GM18873 (cell line): Measurements from ENCODE around the gene HHATL.

Experiments used
- ATAC-seq: cut with Tn5 transposase; IDR thresholded peaks from one replicate; pipeline ENCODE4 v1.9.1; 2021; ENCODE audit warnings: mild to moderate bottlenecking, moderate library complexity, moderate number of reproducible peaks; ENCODE audit not compliant: unreplicated experiment, low FRiP score

Gene HHATL, protein sequence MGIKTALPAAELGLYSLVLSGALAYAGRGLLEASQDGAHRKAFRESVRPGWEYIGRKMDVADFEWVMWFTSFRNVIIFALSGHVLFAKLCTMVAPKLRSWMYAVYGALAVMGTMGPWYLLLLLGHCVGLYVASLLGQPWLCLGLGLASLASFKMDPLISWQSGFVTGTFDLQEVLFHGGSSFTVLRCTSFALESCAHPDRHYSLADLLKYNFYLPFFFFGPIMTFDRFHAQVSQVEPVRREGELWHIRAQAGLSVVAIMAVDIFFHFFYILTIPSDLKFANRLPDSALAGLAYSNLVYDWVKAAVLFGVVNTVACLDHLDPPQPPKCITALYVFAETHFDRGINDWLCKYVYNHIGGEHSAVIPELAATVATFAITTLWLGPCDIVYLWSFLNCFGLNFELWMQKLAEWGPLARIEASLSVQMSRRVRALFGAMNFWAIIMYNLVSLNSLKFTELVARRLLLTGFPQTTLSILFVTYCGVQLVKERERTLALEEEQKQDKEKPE

DNA sequence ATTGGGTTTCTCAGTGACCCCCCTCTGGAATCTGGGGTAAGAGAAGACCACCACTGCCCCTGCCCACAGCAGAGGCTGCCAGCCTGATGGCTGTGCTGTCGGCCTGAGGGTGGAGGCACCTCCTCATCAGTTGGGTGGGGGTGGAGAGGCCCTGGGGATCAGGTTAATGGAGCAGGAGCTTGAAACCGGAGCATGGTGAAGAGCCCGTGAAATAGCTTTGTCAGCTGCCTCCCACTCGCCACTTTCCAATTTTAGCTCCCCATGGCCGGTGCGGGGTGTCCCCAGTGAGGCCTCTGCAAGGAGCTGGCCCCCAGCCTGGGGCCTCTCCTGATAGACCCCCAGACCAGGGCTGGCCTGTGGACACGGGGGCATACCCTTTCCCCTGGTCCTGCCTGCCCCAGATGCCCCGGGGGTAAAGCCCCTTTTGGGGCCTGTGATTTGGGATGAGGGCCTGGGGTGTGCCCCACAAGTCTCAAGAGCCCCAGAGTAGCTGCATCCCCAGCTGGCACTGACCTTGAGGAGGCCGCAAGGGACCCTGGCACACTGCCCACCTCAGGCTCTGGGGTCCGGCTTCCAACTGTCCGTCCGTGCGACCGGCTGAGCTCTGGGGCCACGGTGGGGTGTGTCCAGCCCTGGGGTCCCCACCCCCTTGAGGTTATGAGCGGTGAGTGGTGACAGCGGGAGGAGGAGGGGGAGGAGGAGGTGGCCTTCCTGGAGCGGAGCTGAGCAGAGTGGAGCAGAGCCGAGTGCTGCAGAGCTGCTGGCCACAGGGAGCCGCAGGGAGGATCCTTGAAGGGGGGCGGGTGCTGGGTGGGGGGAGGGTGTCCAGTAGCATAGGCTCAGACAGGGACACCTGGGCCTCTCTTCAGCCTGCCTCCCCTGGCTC, at the start of gene HHATL:
HHATL (minus strand) TSS at position 733 of the 886 bp plus-strand sequence. CDS start 1,972 bp downstream, outside the sequence.
- ATAC-seq: no peak

DNA sequence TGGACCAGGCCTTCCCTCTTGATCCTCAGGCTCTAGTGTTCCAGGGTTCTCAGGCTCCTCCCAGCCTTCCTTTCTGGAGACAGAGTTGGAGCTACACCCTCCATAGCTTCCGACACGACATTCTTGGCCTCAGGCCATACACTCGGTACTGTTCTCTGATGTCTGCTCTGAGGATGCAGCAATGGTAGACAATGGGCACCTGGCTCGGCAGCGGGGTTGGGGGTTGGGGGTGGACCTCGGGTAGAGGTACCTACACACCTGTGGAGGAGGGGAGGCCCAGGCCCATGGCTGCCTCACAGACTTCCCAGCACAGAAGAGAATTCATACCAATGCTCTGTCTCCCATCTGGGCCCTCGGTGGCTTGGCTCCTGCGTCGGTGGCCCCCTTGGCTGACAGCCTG, 49.0 kb upstream of the HHATL start:
- ATAC-seq: no peak

DNA sequence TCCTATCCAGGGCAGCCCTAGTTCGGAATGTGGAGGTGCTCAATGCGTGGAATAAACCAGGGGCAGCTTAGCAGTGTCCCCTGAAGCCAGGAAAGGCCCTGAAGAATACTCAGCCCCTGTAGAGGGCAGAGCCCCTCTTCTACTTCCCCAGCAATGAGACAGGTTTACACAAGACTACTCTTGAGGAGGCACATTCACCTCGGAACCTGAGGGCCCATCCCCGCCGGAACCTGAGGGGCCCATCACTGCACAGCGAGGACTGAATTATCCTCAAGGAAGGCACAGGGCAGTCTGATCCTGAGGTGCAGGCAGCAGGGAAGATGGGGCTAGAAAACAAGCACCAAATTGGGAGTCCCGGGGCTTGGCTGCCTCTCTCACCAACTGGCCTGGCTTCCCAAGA, 48.2 kb upstream of the HHATL start:
- no peak for ATAC-seq

DNA sequence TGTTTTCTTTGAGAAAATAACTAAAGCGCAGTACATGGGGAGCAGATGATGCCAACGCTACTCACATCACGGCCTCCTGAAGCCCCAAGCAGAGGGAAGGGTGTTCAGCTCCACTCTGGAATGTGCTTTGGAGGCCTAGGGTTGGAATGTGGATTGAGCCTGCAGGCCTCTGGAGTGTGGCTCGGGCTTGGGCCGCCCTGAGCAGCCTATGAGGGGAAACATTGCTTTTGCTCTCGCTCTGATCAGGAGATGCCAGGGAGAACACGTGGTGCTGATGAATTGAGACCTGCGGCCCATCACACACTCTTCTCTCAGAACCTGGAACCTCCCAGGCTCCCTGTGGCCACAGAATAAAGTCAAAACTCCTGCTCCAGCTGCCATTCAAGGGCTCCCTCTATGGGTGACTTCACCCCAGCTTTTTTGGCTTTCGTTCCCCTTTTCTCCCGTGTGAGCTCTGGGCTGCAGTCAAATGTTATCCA, 47.2 kb upstream of the HHATL start:
- no peak for ATAC-seq

DNA sequence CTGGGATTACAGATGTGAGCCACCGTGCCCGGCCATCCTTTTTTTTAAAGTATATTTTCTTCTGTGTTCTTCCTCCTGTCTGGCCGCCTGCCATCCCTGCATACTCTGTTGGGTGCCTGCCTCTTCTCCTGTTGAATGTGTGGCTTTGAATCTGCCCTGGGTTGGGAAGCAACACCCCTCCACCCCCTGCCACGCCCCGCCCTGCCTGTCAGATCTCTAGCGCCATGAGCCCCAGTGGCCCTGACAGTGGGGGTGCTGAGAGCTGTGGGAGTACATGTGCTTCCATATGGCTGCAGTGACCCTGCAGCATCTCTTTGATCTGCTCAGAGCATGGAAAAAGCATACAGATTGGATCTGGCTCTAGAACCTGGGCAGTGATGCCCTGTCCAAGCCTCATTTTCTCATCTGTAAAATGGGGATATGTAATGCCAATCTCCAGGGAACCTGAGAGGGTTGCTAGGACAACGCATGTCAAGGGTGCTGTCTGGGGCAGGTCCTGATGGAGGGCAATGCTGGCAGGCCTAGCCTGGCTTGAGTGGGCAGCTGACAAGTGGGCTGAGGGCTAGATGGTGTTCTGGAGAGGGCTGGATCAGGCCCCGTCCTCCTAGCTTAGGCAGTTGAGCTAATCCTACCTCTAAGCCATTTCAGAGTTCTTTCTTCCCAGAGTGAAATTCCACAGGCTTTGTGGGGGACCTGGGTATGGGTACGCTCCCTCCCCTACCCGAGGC, 46.6 kb upstream of the HHATL start:
- ATAC-seq: no peak

DNA sequence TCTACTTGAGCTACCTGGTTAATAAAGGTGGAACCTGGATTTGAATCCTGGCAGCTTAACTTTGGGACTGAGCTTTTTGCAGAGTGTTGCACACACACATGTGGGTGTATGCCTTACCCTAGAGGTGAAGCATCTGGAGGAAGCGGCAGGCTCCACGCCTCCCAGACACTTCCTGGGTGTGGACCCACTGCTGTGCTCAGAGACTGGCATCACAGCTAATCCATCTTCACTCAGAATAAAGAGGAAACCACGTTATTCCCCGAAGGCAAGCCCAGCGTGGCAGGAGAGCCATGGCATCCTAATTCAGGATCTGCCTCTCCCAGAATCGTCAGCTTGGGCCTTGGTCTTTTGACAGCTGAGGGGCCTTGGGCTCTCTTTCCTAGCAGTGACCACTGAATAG, 45.0 kb upstream of the HHATL start:
- ATAC-seq: no peak

DNA sequence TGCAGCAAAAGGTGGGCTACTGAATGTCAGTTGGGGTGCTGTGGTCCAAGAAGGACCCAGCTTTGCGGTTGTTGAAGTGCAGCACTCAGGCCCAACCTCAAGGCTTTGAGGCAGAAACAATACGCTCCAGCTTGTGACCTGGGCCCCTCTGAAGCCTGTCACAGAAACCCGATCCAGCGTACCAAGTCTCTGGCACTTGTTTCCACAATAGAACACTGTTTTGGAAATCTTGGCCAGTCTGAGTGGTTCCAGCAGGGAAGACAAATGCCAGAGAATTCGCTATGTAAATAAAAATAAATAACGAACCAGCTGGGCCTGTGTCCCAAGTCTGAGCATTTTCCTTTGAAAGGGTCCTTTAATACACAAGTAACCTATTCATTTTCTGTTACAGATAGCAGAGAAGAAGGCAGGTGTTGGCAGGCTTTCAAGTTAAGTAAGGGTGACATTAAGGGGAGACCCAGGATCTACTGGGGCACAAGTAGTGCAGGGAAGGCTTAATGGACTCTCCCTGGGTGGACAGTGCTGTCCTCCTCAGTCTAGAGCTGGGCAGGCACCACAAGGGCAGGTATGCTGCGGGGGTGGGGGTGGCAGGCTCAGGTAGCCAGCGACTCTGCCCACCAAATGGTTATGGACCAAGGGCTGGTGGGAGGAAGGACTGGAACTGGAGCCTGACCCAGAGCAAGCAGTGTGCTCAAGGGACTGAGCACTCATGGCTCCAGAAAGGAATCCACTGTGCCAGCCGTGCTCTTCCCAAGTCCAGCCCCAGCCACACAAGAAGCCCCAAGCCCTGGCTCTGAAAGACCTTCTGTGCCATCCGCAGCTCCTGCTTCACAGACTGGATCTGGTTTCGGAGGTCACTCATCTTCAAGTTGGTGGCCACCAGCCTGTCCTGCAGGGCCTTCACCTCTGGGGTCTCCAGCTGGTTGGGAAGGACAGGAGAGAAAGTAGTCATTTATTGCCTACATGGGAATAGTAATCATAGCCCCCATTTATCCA, 44.2 kb upstream of the HHATL start:
- no peak for ATAC-seq

DNA sequence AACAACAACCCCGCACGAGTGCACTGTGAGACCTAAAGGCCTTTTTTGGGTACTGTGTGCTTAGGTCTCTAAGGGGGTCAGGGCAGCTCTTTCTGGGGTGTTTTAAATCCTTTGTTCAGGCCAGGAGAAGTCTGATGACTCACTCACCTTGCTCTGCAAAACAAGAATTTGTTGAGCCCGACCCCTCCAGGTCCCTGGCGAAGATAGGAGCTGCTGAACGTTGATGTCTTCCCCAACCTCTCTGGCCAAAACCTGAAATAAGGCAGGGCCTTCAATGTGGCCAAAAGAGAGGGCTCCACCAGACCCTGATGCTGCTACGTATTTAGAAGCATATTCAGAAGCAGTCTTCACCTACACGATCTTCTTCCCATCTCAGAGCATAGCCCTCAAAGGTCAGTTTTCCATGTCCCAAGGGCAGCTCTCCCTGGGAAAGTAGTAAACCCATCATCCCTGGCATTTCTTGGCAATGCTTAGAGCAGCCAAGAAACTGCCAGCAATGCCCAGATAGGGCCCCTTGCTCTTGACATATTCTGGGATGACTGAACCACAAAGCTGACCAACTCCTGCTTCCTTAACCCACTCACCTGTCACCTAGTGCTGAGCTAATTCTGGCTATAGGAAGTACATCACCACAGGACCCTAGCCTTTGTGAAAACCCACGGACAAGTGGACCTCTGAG, 43.3 kb upstream of the HHATL start:
- ATAC-seq: no peak

DNA sequence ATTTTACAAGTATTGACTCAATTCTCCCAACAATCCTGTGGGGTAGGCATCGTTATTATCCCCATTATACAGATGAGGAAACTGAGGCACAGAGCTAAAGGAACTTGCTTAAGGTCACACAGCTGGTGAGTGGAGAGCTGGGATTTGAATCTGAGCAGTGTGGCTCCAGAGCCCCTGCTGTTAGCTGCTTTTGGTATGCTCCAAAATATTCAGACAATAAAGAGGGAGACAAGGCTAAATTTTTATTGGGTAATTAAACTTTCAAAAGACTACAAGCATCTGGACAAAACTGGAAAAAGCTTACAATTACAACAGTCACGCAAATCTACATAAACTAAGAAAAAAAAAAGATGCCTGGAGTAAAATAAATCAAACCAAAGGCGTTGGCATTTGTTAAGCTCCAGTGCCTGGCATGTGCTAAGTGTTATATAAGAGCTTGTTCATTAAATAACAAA, 42.7 kb upstream of the HHATL start:
- ATAC-seq: no peak

DNA sequence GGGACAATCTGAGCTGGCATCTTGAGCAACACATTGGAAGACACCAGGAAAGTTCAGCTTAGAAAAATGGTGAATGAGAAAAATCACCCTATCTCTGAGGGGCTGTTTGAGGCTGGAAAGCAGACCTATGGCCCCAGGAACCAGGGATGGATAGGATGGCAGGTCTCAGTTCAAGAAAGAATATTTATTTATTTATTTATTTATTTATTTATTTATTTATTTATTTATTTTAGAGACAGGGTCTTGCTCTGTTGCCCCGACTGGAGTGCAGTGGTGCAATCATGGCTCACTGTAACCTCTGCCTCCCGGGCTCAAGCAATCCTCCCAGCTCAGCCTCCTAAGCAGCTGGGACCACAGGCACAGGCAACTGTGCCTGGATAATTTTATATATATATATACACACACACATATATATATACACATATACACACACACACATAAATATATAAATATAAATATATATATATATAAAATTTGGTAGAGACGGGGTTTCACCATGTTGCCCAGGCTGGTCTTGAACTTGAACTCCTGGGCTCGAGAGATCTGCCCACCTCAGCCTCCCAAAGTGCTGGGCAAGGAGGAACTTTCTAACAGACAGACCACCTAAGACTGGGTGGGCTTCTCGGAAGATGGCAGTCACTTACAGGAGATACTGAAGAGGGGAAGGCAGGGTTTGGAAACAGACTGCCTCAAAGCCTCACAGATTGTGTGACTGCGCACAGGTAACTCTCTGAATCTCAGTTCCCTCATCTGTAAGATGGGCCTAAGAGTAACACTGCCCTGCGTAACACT, 40.8 kb upstream of the HHATL start:
- no peak for ATAC-seq

DNA sequence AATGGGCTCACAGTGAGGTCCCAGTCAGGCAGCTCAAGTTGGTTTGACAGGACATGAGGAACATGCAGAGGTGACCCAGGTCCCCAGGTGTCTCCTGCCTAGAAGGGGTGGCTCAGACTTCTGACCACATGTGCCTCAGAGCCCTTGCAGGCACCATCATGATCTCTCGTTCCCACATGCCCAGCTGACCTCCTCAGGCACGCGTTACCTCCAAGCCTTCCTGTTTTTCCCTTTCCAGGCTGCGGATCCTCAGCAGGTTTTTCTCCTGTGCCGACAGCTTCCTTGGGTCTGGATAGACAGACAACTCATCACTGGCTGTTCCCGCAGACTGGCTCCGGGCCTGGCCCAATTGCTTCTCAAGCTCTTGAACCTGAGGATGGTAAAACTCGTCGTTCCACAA, 40.1 kb upstream of the HHATL start:
- no peak for ATAC-seq

DNA sequence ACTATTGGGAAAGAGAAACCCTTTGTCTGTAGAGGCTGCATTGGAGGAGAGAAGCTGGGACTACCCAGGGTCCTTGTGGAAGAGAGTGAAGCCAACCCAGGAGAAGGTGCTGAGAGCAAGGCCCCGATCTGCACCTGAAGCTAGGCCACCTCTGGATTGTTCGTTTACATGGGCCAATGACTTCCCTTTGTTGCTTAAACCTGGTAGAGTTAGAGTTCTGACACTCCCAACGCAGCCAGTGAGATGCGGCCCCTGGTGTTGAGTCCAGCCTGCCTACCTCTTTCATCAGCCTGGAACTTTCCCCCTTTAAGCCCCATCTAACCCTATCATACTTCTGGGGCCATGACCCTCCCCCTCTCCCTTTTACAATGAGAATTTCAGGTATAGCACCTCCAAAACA, 39.7 kb upstream of the HHATL start:
- ATAC-seq: no peak

DNA sequence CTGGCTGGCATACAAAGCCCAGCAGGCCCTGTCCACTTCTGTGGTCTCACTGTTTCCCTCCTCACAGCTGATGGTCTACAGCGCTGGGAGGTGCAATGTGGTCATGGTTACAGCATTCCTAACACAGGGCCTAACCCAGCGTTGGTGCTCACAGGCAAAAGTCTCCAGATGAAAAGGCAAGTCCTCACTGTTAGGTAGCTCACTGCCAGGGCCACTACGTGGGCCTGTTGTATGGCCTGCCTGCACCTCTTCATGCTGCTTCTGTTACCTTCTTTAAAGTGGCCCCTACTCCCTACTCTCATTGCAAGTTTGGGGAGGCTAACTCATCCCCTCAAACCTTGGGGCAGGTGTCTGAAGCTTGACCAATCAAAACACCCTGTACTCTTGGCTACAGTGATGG, 39.2 kb upstream of the HHATL start:
- ATAC-seq: no peak

DNA sequence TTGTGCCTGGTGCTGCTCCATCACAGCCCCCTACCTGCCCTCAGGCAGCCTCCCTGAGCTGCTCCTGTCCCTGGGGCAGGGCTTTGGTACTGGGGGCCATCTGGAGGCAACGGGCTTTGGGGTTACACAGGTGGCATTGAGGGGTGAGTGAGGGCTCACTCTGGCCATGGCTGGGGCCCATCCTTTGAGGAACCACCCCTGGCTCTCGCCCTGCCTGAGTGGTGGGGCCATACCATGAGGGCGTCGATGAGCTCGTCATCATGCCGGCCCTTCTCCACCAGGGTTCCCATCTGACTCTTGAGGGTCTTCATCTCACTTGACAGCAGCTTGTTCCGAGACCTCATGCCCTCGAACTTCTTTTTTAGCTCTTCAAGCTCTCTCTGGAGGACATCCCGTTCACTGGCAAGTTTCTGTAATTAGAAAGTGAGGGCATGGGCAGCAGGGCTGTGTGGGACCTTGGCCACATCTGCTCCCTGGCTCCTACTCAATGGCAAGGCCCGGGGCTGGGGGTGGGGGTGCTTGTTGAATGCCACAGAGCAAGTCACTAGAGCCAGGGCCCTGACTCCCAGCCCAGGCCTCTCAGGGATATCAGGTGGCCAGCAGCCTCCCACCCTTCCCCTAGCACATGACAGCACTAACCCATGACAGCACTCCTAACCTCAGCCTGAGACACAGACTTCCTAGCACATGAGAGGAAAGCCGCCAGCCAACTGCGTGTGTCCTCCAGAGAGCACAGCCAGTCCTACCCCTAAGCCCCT, 37.0 kb upstream of the HHATL start:
- no peak for ATAC-seq

DNA sequence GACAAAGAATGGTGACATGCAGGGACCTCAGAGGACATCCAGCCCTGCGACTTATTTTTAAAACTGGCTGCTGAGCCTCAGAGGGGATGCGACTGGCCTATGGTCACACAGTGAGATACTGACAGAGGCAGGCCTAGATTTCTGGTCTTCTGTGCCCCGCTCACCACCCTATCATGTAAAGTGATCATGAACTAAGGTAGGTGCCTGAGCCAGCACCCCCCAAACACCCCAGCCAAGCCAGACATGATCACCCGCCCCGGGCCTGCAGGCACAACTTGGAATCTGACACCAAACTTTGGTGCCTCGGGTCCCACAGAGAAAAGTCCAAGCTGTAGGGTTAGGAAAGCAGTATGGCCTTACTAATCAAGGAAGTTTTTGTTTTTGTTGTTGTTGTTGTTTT, 33.9 kb upstream of the HHATL start:
- no peak for ATAC-seq

DNA sequence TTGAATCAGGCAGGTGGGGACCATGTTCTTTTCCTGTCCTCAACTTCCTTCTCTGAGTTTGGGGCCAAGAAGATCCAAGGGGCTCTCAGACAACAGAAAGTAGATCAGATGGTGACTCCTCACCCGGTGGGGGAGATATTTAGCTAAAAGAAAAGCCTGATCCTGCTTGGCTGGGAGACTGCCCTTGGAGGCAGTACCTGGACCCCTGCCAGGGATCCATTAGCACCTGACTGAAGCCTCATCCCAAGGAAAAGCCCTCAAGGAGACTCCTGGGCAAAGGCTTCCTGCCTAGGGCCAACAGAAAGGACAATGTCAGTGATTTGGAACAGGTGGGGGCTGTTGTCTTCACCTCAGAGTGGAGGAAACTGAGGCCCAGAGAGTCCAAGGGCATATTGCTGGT, 33.5 kb upstream of the HHATL start:
- ATAC-seq: no peak

DNA sequence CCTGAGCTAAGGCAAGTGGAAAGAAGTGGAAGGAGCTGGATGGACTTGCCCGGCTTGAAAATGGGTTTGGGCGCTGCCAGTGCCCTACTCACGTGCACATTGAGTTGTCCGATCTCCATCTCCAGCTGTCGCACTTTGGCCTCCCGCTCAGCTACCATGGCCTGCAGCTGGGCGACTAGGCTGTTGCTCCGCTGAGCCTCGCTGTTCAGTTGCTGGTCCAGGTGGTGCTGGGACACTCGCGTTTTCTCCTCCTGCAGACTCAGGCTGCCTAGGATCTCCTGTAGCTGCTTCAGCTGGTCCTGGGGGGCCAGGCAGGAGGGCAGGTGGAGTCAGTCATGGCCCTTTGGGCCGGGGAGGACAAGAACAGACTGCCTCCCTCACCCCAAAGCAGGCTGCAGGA, 33.0 kb upstream of the HHATL start:
- ATAC-seq: no peak
